GM23338 (cell line): ENCODE results near the gene FRYL. TPM values are rescaled to one million over a fixed set of nuclear protein-coding genes. Genes with fewer than 3 reads are reported as not detected.

Experiments used
- ATAC-seq: fragments of 200-7000 bp; cut with Tn5 transposase; 3 replicates; pipeline ENCODE4 v1.9.1; 2020
- DNase-seq: peaks from one replicate; pipeline ENCODE4 v3.0.0-alpha.2; 2015; ENCODE audit warnings: low spot score
- H2AFZ ChIP-seq: fragments of 200-600 bp; sonication (generic); 2 replicates; pipeline ENCODE4 v1.8.0; 2016; ENCODE audit warnings: antibody characterized with exemption, mild to moderate bottlenecking, moderate library complexity
- H3F3A ChIP-seq: fragments of 200-600 bp; sonication (generic); replicated peaks from 2 replicates; pipeline ENCODE4 v1.8.0; 2017; ENCODE audit warnings: antibody characterized with exemption, mixed run types, low read depth
- H3K27ac ChIP-seq: fragments of 200-600 bp; sonication (generic); 2 replicates; pipeline ENCODE4 v1.6.1; 2016; ENCODE audit warnings: low read depth
- H3K27me3 ChIP-seq: fragments of 200-600 bp; sonication (generic); 2 replicates; pipeline ENCODE4 v1.8.0; 2016; ENCODE audit warnings: mild to moderate bottlenecking, mixed run types, moderate library complexity; ENCODE audit not compliant: insufficient read depth
- H3K36me3 ChIP-seq: fragments of 200-600 bp; sonication (generic); 2 replicates; pipeline ENCODE4 v1.8.0; 2016; ENCODE audit warnings: mild to moderate bottlenecking; ENCODE audit not compliant: insufficient read depth
- H3K4me1 ChIP-seq: fragments of 200-600 bp; sonication (generic); 2 replicates; pipeline ENCODE4 v1.8.0; 2016; ENCODE audit warnings: mild to moderate bottlenecking, moderate library complexity; ENCODE audit not compliant: insufficient read depth
- H3K4me2 ChIP-seq: fragments of 200-600 bp; sonication (generic); 2 replicates; pipeline ENCODE4 v1.7.1; 2017; ENCODE audit warnings: mixed run types
- H3K4me3 ChIP-seq: fragments of 200-600 bp; sonication (generic); 2 replicates; pipeline ENCODE4 v1.6.1; 2016; ENCODE audit warnings: mixed run types
- H3K79me2 ChIP-seq: fragments of 200-600 bp; sonication (generic); replicated peaks from 2 replicates; pipeline ENCODE4 v1.8.0; 2017; ENCODE audit warnings: mild to moderate bottlenecking; ENCODE audit not compliant: insufficient read depth
- H3K9me2 ChIP-seq: fragments of 200-600 bp; sonication (generic); 2 replicates; pipeline ENCODE4 v1.8.0; 2017; ENCODE audit not compliant: insufficient read depth
- H4K20me1 ChIP-seq: fragments of 200-600 bp; sonication (generic); replicated peaks from 2 replicates; pipeline ENCODE4 v1.8.0; 2017; ENCODE audit warnings: mild to moderate bottlenecking; ENCODE audit not compliant: insufficient read depth
- H3K27ac Mint-ChIP-seq: 2 replicates; pipeline ENCODE4 v1.8.0; 2020; ENCODE audit warnings: inconsistent platforms, mild to moderate bottlenecking, moderate library complexity, mixed read lengths
- H3K27me3 Mint-ChIP-seq: 3 replicates; pipeline ENCODE4 v1.8.0; 2022; ENCODE audit warnings: low read depth, mild to moderate bottlenecking, moderate library complexity, mixed read lengths, inconsistent platforms; ENCODE audit not compliant: insufficient read depth, poor library complexity
- H3K36me3 Mint-ChIP-seq: 3 replicates; pipeline ENCODE4 v1.8.0; 2021; ENCODE audit warnings: low read depth, mild to moderate bottlenecking, inconsistent platforms, moderate library complexity, mixed read lengths
- H3K4me1 Mint-ChIP-seq: 3 replicates; pipeline ENCODE4 v1.8.0; 2020; ENCODE audit warnings: mild to moderate bottlenecking, inconsistent platforms, mixed read lengths
- H3K4me3 Mint-ChIP-seq: 3 replicates; pipeline ENCODE4 v1.8.0; 2021; ENCODE audit warnings: moderate library complexity, mild to moderate bottlenecking, inconsistent platforms, mixed read lengths
- H3K9me3 Mint-ChIP-seq: 3 replicates; pipeline ENCODE4 v1.8.0; 2020; ENCODE audit warnings: moderate library complexity, mild to moderate bottlenecking, inconsistent platforms, mixed read lengths
- CREB1 ChIP-seq: fragments of 250-450 bp; sonication (Bioruptor Pico); IDR thresholded peaks from 2 replicates; pipeline ENCODE4 v1.5.0; 2020; ENCODE audit warnings: low read depth, mild to moderate bottlenecking, moderate library complexity
- EZH2 ChIP-seq: fragments of 200-600 bp; sonication (generic); IDR thresholded peaks from one replicate; pipeline ENCODE4 v1.8.0; 2017; ENCODE audit warnings: antibody characterized with exemption, mild to moderate bottlenecking, low read depth; ENCODE audit not compliant: unreplicated experiment
- EZH2phosphoT487 ChIP-seq: fragments of 200-600 bp; sonication (generic); IDR thresholded peaks from one replicate; pipeline ENCODE4 v1.8.1; 2018; ENCODE audit warnings: antibody characterized with exemption; ENCODE audit not compliant: unreplicated experiment
- JUNB ChIP-seq: IDR thresholded peaks from one replicate; pipeline ENCODE4 v1.6.1; 2016; ENCODE audit warnings: antibody characterized with exemption; ENCODE audit not compliant: unreplicated experiment
- NANOG ChIP-seq: IDR thresholded peaks from 2 replicates; pipeline ENCODE4 v1.6.1; 2016; ENCODE audit warnings: antibody characterized with exemption, borderline replicate concordance
- POLR2AphosphoS5 ChIP-seq: IDR thresholded peaks from 2 replicates; pipeline ENCODE4 v1.6.1; 2016; ENCODE audit warnings: antibody characterized with exemption, low read depth
- STAT1 ChIP-seq: IDR thresholded peaks from one replicate; pipeline ENCODE4 v1.6.1; 2016; ENCODE audit warnings: antibody characterized with exemption; ENCODE audit not compliant: unreplicated experiment
- ZNF114 ChIP-seq: fragments of 250-450 bp; sonication (Bioruptor Pico); IDR thresholded peaks from 2 replicates; pipeline ENCODE4 v1.5.0; 2020; ENCODE audit warnings: mild to moderate bottlenecking, moderate library complexity
- ZNF331 ChIP-seq: fragments of 250-450 bp; sonication (Bioruptor Pico); IDR thresholded peaks from 2 replicates; pipeline ENCODE4 v1.5.0; 2020; ENCODE audit warnings: low read depth, mild to moderate bottlenecking, moderate library complexity
- polyA plus RNA-seq: library from polyadenylated mRNA; unstranded; fragments of >200 nt; fragmentation: Nextera tagmentation; extraction: Ambion mirVana; gene quantifications from 2 replicates; pipeline ENCODE4 v1.2.1, GENCODE V29; 2016
- total RNA-seq: library from RNA; depleted of rRNA; stranded (reverse); fragments of >200 nt; shearing (Covaris generic); gene quantifications from 2 replicates; pipeline ENCODE4 v1.2.3, GENCODE V29; 2014
- TF ChIP-seq, protein P1 (sequence below): fragments of 250-450 bp; sonication (Bioruptor Pico); IDR thresholded peaks from 2 replicates; pipeline ENCODE4 v1.5.0; 2020; ENCODE audit warnings: mild to moderate bottlenecking, moderate library complexity
- TF ChIP-seq, protein P2 (sequence below): IDR thresholded peaks from one replicate; pipeline ENCODE4 v1.6.1; 2018; ENCODE audit warnings: antibody characterized with exemption; ENCODE audit not compliant: unreplicated experiment

Gene FRYL
- total and polyA plus RNA-seq, 2 experiments from 2014 or later = 30.7 to 53.3 TPM

DNA sequence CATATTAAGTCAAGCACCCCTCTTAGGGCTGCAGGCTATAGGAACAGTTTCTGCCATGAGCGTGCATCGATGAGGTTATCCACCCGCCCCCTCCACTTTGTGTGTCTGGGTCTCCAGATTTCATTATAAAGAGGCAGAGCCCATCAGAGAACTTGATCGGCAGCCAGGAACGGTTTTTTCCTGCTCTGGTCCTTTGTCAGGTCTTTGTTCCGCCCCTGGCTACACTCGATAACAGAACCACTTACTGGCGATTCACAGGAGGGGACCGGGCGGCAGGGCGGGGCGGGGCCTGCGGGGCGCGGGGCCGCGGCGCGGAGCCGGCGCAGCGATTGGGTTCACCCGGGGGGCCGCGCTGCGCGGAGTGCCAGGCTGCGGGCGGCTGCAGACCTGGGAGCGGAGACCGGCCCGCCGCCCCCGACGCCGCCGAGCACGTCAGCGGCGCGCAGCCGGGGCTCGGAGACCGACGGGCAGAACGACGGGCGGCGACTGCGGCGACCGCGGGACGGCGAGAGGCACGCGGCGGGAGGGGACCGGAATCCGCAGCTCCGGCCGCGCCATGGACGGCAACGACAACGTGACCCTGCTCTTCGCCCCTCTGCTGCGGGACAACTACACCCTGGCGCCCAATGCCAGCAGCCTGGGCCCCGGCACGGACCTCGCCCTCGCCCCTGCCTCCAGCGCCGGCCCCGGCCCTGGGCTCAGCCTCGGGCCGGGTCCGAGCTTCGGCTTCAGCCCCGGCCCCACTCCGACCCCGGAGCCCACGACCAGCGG lies 296.9 kb downstream of the FRYL start, which contains the start of gene SLC10A4:
SLC10A4 (plus strand) TSS at position 338 of the 771 bp plus-strand sequence; CDS start at position 557, 219 bp downstream.
- Mint-ChIP-seq H3K27me3 (peaks cover 30% of the 10 kb centered on the region), H3K4me1 (peaks cover 22% of the 10 kb centered on the region), H3K36me3 (no peaks in the 10 kb centered on the region; the same call in 2 of the 3 replicates), H3K9me3 (no peaks in the 10 kb centered on the region; the same call in 2 of the 3 replicates), H3K4me3 (peak within 1 kb of the TSS; percentile 72), H3K27ac (no peak within 1 kb of the TSS)
- ATAC-seq (peak; percentile 75), DNase-seq (peak; percentile 70)
- Histone ChIP-seq H3K4me2 (peak within 1 kb of the TSS; percentile 93), H3K27me3 (peaks cover 69% of the 10 kb centered on the region), H4K20me1 (no peaks in the 10 kb centered on the region), H2AFZ (peak within 1 kb of the TSS; percentile 99), H3K36me3 (no peaks in the 10 kb centered on the region), H3K9me2 (no peaks in the 10 kb centered on the region), H3F3A (peaks cover 17% of the 10 kb centered on the region; the same call in 1 of the 2 replicates), H3K79me2 (no peaks in the 10 kb centered on the region), H3K4me3 (peak within 1 kb of the TSS; percentile 69), H3K4me1 (peaks cover 13% of the 10 kb centered on the region), H3K27ac (no peak within 1 kb of the TSS)
- TF ChIP-seq EZH2phosphoT487 = no peak
- no peak for TF ChIP-seq STAT1
- peak; percentile 38 for TF ChIP-seq EZH2

DNA sequence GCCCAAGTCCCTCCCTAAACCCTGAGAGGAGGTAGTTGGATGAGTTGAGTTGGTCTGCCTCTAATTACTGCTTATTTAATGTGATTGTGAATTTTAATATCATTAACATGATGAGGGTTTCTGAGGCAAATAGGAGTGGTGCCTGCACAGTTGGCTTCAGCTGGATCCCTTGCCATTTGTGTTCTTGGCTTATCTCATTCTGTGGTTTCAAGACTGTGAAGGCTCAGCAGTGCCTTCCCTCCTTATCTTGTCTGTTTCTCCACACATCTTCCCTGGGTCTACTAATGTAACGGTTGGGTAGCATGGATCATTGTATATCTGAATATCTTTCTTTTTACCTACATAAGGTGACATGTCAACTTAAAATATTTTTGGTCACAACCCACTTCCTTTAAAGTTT lies 298.5 kb downstream of the FRYL start:
- Histone ChIP-seq H3K4me2 (no peak overlapping the region), H3K4me3 (no peak overlapping the region), H3K4me1 (peaks cover 5% of the 10 kb centered on the region), H3K27ac (no peak overlapping the region), H3F3A (peaks cover 17% of the 10 kb centered on the region; the same call in 1 of the 2 replicates), H2AFZ (no peak overlapping the region), H3K27me3 (peaks cover 54% of the 10 kb centered on the region), H4K20me1 (no peaks in the 10 kb centered on the region), H3K79me2 (no peaks in the 10 kb centered on the region), H3K9me2 (no peaks in the 10 kb centered on the region), H3K36me3 (no peaks in the 10 kb centered on the region)
- H3K27ac Mint-ChIP-seq = no peak overlapping the region
- H3K36me3 Mint-ChIP-seq = no peaks in the 10 kb centered on the region; the same call in 2 of the 3 replicates
- H3K27me3 Mint-ChIP-seq = peaks cover 28% of the 10 kb centered on the region
- DNase-seq (no peak), ATAC-seq (no peak)
- H3K9me3 Mint-ChIP-seq = no peaks in the 10 kb centered on the region; the same call in 1 of the 3 replicates
- H3K4me1 Mint-ChIP-seq = peaks cover 15% of the 10 kb centered on the region
- no peak overlapping the region for H3K4me3 Mint-ChIP-seq
- TF ChIP-seq ZNF331 (CRISPR knock-in tag) (no peak), ZNF114 (no peak), EZH2phosphoT487 (no peak), EZH2 (no peak), JUNB (no peak), NANOG (no peak), CREB1 (no peak), POLR2AphosphoS5 (no peak), STAT1 (no peak)
- TF ChIP-seq, protein P1, sequence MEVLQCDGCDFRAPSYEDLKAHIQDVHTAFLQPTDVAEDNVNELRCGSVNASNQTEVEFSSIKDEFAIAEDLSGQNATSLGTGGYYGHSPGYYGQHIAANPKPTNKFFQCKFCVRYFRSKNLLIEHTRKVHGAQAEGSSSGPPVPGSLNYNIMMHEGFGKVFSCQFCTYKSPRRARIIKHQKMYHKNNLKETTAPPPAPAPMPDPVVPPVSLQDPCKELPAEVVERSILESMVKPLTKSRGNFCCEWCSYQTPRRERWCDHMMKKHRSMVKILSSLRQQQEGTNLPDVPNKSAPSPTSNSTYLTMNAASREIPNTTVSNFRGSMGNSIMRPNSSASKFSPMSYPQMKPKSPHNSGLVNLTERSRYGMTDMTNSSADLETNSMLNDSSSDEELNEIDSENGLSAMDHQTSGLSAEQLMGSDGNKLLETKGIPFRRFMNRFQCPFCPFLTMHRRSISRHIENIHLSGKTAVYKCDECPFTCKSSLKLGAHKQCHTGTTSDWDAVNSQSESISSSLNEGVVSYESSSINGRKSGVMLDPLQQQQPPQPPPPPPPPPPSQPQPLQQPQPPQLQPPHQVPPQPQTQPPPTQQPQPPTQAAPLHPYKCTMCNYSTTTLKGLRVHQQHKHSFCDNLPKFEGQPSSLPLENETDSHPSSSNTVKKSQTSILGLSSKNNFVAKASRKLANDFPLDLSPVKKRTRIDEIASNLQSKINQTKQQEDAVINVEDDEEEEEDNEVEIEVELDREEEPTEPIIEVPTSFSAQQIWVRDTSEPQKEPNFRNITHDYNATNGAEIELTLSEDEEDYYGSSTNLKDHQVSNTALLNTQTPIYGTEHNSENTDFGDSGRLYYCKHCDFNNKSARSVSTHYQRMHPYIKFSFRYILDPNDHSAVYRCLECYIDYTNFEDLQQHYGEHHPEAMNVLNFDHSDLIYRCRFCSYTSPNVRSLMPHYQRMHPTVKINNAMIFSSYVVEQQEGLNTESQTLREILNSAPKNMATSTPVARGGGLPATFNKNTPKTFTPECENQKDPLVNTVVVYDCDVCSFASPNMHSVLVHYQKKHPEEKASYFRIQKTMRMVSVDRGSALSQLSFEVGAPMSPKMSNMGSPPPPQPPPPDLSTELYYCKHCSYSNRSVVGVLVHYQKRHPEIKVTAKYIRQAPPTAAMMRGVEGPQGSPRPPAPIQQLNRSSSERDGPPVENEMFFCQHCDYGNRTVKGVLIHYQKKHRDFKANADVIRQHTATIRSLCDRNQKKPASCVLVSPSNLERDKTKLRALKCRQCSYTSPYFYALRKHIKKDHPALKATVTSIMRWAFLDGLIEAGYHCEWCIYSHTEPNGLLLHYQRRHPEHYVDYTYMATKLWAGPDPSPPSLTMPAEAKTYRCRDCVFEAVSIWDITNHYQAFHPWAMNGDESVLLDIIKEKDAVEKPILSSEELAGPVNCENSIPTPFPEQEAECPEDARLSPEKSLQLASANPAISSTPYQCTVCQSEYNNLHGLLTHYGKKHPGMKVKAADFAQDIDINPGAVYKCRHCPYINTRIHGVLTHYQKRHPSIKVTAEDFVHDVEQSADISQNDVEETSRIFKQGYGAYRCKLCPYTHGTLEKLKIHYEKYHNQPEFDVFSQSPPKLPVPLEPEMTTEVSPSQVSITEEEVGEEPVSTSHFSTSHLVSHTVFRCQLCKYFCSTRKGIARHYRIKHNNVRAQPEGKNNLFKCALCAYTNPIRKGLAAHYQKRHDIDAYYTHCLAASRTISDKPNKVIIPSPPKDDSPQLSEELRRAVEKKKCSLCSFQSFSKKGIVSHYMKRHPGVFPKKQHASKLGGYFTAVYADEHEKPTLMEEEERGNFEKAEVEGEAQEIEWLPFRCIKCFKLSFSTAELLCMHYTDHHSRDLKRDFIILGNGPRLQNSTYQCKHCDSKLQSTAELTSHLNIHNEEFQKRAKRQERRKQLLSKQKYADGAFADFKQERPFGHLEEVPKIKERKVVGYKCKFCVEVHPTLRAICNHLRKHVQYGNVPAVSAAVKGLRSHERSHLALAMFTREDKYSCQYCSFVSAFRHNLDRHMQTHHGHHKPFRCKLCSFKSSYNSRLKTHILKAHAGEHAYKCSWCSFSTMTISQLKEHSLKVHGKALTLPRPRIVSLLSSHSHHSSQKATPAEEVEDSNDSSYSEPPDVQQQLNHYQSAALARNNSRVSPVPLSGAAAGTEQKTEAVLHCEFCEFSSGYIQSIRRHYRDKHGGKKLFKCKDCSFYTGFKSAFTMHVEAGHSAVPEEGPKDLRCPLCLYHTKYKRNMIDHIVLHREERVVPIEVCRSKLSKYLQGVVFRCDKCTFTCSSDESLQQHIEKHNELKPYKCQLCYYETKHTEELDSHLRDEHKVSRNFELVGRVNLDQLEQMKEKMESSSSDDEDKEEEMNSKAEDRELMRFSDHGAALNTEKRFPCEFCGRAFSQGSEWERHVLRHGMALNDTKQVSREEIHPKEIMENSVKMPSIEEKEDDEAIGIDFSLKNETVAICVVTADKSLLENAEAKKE = no peak
- TF ChIP-seq, protein P2, sequence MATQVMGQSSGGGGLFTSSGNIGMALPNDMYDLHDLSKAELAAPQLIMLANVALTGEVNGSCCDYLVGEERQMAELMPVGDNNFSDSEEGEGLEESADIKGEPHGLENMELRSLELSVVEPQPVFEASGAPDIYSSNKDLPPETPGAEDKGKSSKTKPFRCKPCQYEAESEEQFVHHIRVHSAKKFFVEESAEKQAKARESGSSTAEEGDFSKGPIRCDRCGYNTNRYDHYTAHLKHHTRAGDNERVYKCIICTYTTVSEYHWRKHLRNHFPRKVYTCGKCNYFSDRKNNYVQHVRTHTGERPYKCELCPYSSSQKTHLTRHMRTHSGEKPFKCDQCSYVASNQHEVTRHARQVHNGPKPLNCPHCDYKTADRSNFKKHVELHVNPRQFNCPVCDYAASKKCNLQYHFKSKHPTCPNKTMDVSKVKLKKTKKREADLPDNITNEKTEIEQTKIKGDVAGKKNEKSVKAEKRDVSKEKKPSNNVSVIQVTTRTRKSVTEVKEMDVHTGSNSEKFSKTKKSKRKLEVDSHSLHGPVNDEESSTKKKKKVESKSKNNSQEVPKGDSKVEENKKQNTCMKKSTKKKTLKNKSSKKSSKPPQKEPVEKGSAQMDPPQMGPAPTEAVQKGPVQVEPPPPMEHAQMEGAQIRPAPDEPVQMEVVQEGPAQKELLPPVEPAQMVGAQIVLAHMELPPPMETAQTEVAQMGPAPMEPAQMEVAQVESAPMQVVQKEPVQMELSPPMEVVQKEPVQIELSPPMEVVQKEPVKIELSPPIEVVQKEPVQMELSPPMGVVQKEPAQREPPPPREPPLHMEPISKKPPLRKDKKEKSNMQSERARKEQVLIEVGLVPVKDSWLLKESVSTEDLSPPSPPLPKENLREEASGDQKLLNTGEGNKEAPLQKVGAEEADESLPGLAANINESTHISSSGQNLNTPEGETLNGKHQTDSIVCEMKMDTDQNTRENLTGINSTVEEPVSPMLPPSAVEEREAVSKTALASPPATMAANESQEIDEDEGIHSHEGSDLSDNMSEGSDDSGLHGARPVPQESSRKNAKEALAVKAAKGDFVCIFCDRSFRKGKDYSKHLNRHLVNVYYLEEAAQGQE = no peak
